GM12872 (cell line): ENCODE measurements around the gene ZBTB7C.
A peak's percentile ranks its signal among the peaks of the same experiment; 100 is the strongest.

Experiments used
- TF ChIP-seq, protein P1 (sequence below): IDR thresholded peaks from 3 replicates; pipeline ENCODE4 v1.5.1; 2011; ENCODE audit warnings: low read depth, mild to moderate bottlenecking, low read length, moderate library complexity; ENCODE audit not compliant: insufficient read depth

The ZBTB7C gene

DNA sequence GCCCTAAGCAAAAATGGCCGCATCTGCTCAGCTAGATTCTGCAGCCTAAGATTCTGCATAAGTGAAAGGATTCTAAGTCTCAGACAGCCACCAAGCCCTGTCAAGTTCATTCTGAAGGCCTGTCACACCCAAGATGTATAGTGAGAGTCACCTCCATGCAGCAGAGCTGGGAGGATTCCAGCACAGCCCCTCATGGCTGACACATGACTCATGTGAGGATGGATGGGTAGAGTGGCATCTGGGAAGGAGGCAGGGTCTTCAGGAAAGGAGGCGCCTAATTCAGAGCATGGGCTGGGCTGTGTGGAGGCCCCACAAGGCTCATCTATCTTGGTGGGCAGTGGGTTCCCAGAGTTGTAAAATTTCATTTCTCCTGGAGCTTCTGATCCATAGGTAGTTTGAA lies 41.5 kb upstream of the ZBTB7C start:
- TF ChIP-seq, protein P1, sequence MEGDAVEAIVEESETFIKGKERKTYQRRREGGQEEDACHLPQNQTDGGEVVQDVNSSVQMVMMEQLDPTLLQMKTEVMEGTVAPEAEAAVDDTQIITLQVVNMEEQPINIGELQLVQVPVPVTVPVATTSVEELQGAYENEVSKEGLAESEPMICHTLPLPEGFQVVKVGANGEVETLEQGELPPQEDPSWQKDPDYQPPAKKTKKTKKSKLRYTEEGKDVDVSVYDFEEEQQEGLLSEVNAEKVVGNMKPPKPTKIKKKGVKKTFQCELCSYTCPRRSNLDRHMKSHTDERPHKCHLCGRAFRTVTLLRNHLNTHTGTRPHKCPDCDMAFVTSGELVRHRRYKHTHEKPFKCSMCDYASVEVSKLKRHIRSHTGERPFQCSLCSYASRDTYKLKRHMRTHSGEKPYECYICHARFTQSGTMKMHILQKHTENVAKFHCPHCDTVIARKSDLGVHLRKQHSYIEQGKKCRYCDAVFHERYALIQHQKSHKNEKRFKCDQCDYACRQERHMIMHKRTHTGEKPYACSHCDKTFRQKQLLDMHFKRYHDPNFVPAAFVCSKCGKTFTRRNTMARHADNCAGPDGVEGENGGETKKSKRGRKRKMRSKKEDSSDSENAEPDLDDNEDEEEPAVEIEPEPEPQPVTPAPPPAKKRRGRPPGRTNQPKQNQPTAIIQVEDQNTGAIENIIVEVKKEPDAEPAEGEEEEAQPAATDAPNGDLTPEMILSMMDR = no peak

DNA sequence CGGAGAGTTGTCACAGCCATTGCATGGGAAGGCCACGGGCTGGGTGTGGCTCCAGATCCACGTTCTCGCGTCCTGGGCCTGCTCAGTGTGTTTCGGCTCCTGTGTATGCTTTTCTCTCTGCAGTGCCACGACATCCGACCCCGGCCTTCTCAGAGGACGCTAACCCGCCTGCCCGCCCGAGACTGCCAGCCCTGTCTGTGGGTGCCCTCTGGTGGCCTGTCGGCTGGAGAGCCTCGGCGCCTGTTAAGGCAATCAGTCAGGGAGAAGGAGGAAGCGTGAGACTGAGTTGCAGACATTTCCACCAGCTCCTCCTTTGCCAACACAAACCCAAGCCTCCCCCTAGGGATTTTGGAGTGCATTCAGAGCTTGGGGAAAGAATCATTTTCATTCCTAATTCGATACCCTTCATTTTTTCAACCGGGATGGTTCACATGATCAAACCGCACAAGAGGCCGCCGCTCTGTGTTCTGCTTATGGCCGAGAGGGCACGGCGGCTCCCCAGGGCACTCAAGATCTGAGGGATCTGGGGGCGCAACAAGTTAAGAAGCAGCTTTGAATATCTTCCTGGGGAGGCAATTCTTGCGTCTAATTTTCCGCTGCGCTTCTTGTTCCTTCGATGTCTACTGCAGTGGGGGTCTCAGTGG lies 37.5 kb upstream of the ZBTB7C start:
- TF ChIP-seq, protein P1 = peak; percentile 88

DNA sequence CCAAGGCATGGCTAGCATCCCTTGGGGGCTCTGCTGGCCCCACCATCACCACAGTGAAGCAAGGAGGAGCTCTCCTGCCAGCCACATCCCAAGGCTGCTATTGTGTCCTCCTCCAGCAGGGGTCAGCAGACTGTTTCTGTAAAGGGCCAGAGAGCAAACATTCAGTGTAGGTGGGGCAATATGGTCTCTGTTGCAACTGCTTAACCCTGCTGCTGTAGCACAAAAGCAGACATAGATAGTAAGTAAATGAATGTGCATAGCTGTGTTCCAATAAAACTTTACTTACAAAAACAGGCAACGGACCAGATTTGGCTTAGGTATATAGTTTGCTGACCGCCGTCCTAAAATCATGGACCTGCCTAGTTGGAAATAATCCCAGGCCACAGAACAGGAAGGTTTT lies 36.4 kb upstream of the ZBTB7C start:
- TF ChIP-seq, protein P1 = peak; percentile 98

DNA sequence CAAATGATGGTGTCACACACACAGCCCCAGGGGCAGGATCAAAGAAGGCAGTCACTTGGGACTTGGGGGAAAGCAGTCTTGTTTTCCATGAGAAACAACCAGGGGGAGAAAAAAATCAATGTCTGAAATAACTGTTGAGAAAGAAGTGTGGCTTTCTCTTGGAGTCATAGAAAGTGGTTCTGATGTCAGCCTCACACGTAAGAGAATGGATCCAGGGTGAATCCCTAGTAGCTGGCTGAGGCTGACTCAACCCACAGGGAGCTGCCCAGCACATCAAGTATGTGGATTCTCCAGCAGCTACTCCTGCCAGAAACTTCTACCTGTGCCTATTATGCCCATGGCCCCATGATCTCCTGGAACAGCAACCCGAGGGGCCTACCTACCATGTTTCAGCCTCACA lies 33.6 kb upstream of the ZBTB7C start:
- TF ChIP-seq, protein P1 = no peak

DNA sequence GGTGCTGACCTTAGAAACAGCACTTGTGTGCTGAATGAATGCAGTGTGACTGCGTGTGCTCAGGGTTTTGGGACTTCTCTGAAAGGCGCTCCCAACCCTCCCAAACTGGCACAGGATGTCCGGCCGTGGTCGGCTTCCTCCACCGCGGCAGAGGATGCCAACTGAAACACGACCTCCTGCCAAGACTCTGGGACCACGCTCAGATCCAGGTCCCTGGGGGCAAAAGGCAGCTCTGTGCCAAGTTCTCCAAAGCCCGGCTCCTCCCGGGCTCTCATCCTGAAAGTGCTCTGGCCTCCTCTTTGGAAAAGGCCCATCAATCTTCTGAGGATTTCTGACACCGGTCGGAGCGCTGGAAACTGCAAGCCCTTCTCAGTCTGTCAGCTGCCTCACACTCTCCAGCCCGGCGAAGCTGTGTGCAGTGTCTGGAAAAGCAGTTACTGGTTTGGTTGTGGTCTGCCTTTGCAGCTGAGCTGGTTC lies 32.3 kb upstream of the ZBTB7C start:
- TF ChIP-seq, protein P1 = no peak

DNA sequence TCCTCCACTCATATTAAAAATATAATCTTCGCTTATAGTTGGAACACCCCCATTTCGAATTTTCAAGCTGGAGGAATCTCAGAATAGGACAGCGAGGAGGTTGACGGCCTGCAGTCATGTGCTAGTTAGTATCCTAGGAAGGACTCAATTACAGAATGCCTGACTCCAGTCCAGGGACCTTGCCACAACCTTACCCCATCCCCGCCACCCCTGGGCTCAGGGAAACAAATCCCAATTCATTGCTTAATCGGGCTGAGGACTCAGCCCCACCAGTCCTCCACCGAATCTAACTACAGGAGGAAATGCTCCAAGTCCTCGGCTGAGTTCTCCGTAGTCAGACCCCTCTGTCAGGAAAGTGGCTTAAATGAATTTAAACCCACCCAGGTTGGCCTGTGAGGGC lies 31.7 kb upstream of the ZBTB7C start:
- TF ChIP-seq, protein P1 = no peak

DNA sequence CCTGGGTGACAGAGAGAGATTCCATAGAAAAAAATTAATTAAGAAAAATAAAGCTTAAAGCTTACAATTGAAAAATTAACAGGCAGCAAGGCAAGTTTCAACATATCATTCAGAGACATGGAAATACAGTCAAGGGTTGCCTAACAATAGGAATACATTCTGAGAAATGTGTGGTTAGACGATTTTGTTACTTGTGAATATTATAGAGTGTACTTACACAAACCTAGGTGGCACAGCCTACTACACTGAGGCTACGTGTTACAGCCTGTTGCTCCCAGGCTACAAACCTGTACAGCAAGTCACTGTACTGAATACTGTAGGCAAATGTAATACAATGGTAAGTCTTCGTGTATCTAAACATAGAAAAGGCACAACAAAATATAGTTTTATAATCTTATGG lies 27.7 kb upstream of the ZBTB7C start:
- TF ChIP-seq, protein P1 = no peak
